ENCODE results near the gene CHAF1A. TPM values are rescaled to one million over a fixed set of nuclear protein-coding genes. Genes with fewer than 3 reads are reported as not detected.

Gene CHAF1A
- total and polyA plus RNA-seq, 5 donors from 2014 or later: 2.6 to 28.9 (median 4.1) TPM

GRCh38 chr19:4406626-4407025 lies 4.2 kb downstream of the CHAF1A start:
- ATAC-seq (ENCODE audit: low read depth in 2 of 2) (no peak), DNase-seq (no peak)
- Mint-ChIP-seq H3K36me3 (peaks cover 14% of the 10 kb centered on the region), H3K4me1 (peaks cover 11 to 29% (median 20%) of the 10 kb centered on the region in 4 donors), H3K4me3 (no peak overlapping the region), H3K27ac (no peak overlapping the region), H3K9me3 (no peaks in the 10 kb centered on the region), H3K27me3 (no peaks in the 10 kb centered on the region)
- peaks cover 14% of the 10 kb centered on the region for H3K4me1 ChIP-seq (ENCODE audit: control insufficient read depth, insufficient read depth, low read length, poor library complexity, severe bottlenecking)
- H3K4me3 ChIP-seq (ENCODE audit: low read depth, low read length): no peak overlapping the region
- peaks cover 10% of the 10 kb centered on the region for H3K36me3 ChIP-seq (ENCODE audit: control insufficient read depth, insufficient read depth, low read length)
- H3K27ac ChIP-seq (ENCODE audit: insufficient read depth, low read length, poor library complexity, severe bottlenecking): no peak overlapping the region
- no peaks in the 10 kb centered on the region for H3K27me3 ChIP-seq (ENCODE audit: control insufficient read depth, insufficient read depth, low read length)
- no peaks in the 10 kb centered on the region for H3K9me3 ChIP-seq (ENCODE audit: control insufficient read depth in 2 of 2, low read length in 2 of 2)

GRCh38 chr19:4409123-4409933 lies 6.9 kb downstream of the CHAF1A start:
- H3K4me3 ChIP-seq (ENCODE audit: low read depth, low read length): no peak overlapping the region
- H3K36me3 ChIP-seq (ENCODE audit: control insufficient read depth, insufficient read depth, low read length): peaks cover 15% of the 10 kb centered on the region
- Mint-ChIP-seq H3K36me3 (peaks cover 18% of the 10 kb centered on the region), H3K9me3 (peaks cover 0 to 1% (median 0%) of the 10 kb centered on the region in 7 donors), H3K27ac (no peak overlapping the region), H3K27me3 (no peaks in the 10 kb centered on the region), H3K4me3 (no peak overlapping the region), H3K4me1 (peaks cover 1 to 6% (median 4%) of the 10 kb centered on the region in 4 donors)
- no peak overlapping the region for H3K27ac ChIP-seq (ENCODE audit: insufficient read depth, low read length, poor library complexity, severe bottlenecking)
- H3K4me1 ChIP-seq (ENCODE audit: control insufficient read depth, insufficient read depth, low read length, poor library complexity, severe bottlenecking): no peaks in the 10 kb centered on the region
- ATAC-seq (ENCODE audit: low read depth in 2 of 2) (no peak), DNase-seq (no peak)
- no peaks in the 10 kb centered on the region for H3K27me3 ChIP-seq (ENCODE audit: control insufficient read depth, insufficient read depth, low read length)
- no peaks in the 10 kb centered on the region for H3K9me3 ChIP-seq (ENCODE audit: control insufficient read depth in 2 of 2, low read length in 2 of 2)

GRCh38 chr19:4413588-4413987 lies 11.1 kb downstream of the CHAF1A start:
- no peak overlapping the region for H3K4me3 Mint-ChIP-seq
- Histone ChIP-seq H3K27me3 (ENCODE audit: control insufficient read depth, insufficient read depth, low read length) (no peaks in the 10 kb centered on the region), H3K4me3 (ENCODE audit: low read depth, low read length) (no peak overlapping the region), H3K27ac (ENCODE audit: insufficient read depth, low read length, poor library complexity, severe bottlenecking) (no peak overlapping the region), H3K36me3 (ENCODE audit: control insufficient read depth, insufficient read depth, low read length) (peaks cover 15% of the 10 kb centered on the region), H3K4me1 (ENCODE audit: control insufficient read depth, insufficient read depth, low read length, poor library complexity, severe bottlenecking) (no peaks in the 10 kb centered on the region), H3K9me3 (ENCODE audit: control insufficient read depth in 2 of 2, low read length in 2 of 2) (no peaks in the 10 kb centered on the region)
- no peak for ATAC-seq (ENCODE audit: low read depth in 2 of 2)
- no peak for DNase-seq
- no peaks in the 10 kb centered on the region for H3K27me3 Mint-ChIP-seq
- H3K4me1 Mint-ChIP-seq: peaks cover 0 to 5% (median 1%) of the 10 kb centered on the region in 4 donors
- H3K27ac Mint-ChIP-seq: no peak overlapping the region
- H3K9me3 Mint-ChIP-seq: peaks cover 0 to 1% (median 0%) of the 10 kb centered on the region in 7 donors
- H3K36me3 Mint-ChIP-seq: peaks cover 15% of the 10 kb centered on the region

GRCh38 chr19:4414144-4414799 lies 11.8 kb downstream of the CHAF1A start:
- no peaks in the 10 kb centered on the region for H3K4me1 ChIP-seq (ENCODE audit: control insufficient read depth, insufficient read depth, low read length, poor library complexity, severe bottlenecking)
- H3K9me3 ChIP-seq (ENCODE audit: control insufficient read depth in 2 of 2, low read length in 2 of 2): no peaks in the 10 kb centered on the region
- peaks cover 15% of the 10 kb centered on the region for H3K36me3 ChIP-seq (ENCODE audit: control insufficient read depth, insufficient read depth, low read length)
- ATAC-seq (ENCODE audit: low read depth in 2 of 2) (no peak), DNase-seq (no peak)
- Mint-ChIP-seq H3K36me3 (peaks cover 12% of the 10 kb centered on the region), H3K27me3 (no peaks in the 10 kb centered on the region), H3K27ac (peak overlapping the region in 1 of 3 donors; percentile 36), H3K9me3 (peaks cover 0 to 1% (median 0%) of the 10 kb centered on the region in 7 donors), H3K4me3 (no peak overlapping the region), H3K4me1 (peaks cover 0 to 5% (median 1%) of the 10 kb centered on the region in 4 donors)
- H3K4me3 ChIP-seq (ENCODE audit: low read depth, low read length): no peak overlapping the region
- no peaks in the 10 kb centered on the region for H3K27me3 ChIP-seq (ENCODE audit: control insufficient read depth, insufficient read depth, low read length)
- H3K27ac ChIP-seq (ENCODE audit: insufficient read depth, low read length, poor library complexity, severe bottlenecking): no peak overlapping the region

- Mint-ChIP-seq H3K4me1 (peaks cover 0 to 5% (median 1%) of the 10 kb centered on the region in 4 donors), H3K9me3 (peaks cover 0 to 1% (median 0%) of the 10 kb centered on the region in 7 donors), H3K27me3 (no peaks in the 10 kb centered on the region), H3K36me3 (peaks cover 13% of the 10 kb centered on the region), H3K4me3 (no peak overlapping the region), H3K27ac (peak overlapping the region in 1 of 3 donors; percentile 25)
- H3K36me3 ChIP-seq (ENCODE audit: control insufficient read depth, insufficient read depth, low read length): peaks cover 11% of the 10 kb centered on the region
- H3K4me3 ChIP-seq (ENCODE audit: low read depth, low read length): no peak overlapping the region
- ATAC-seq (ENCODE audit: low read depth in 2 of 2) (no peak), DNase-seq (no peak)
- no peaks in the 10 kb centered on the region for H3K4me1 ChIP-seq (ENCODE audit: control insufficient read depth, insufficient read depth, low read length, poor library complexity, severe bottlenecking)
- no peaks in the 10 kb centered on the region for H3K27me3 ChIP-seq (ENCODE audit: control insufficient read depth, insufficient read depth, low read length)
- no peak overlapping the region for H3K27ac ChIP-seq (ENCODE audit: insufficient read depth, low read length, poor library complexity, severe bottlenecking)
- H3K9me3 ChIP-seq (ENCODE audit: control insufficient read depth in 2 of 2, low read length in 2 of 2): no peaks in the 10 kb centered on the region
These were observed 12.4 kb downstream of the CHAF1A start for GRCh38 chr19:4414800-4415321.

- DNase-seq: no peak
- Histone ChIP-seq H3K27me3 (ENCODE audit: control insufficient read depth, insufficient read depth, low read length) (no peaks in the 10 kb centered on the region), H3K4me3 (ENCODE audit: low read depth, low read length) (no peak overlapping the region), H3K9me3 (ENCODE audit: control insufficient read depth in 2 of 2, low read length in 2 of 2) (no peaks in the 10 kb centered on the region), H3K27ac (ENCODE audit: insufficient read depth, low read length, poor library complexity, severe bottlenecking) (no peak overlapping the region), H3K36me3 (ENCODE audit: control insufficient read depth, insufficient read depth, low read length) (peaks cover 10% of the 10 kb centered on the region), H3K4me1 (ENCODE audit: control insufficient read depth, insufficient read depth, low read length, poor library complexity, severe bottlenecking) (no peaks in the 10 kb centered on the region)
- peaks cover 15% of the 10 kb centered on the region for H3K36me3 Mint-ChIP-seq
- peaks cover 0 to 5% (median 1%) of the 10 kb centered on the region in 4 donors for H3K4me1 Mint-ChIP-seq
- ATAC-seq (ENCODE audit: low read depth in 2 of 2): no peak
- H3K9me3 Mint-ChIP-seq: peaks cover 0 to 1% (median 0%) of the 10 kb centered on the region in 7 donors
- H3K4me3 Mint-ChIP-seq: no peak overlapping the region
- H3K27ac Mint-ChIP-seq: no peak overlapping the region
- no peaks in the 10 kb centered on the region for H3K27me3 Mint-ChIP-seq
These were observed 12.9 kb downstream of the CHAF1A start for GRCh38 chr19:4415352-4415751.

GRCh38 chr19:4416268-4416667 lies 13.8 kb downstream of the CHAF1A start:
- H3K27ac ChIP-seq (ENCODE audit: insufficient read depth, low read length, poor library complexity, severe bottlenecking): no peak overlapping the region
- no peak for DNase-seq
- peaks cover 15% of the 10 kb centered on the region for H3K36me3 Mint-ChIP-seq
- no peak overlapping the region for H3K4me3 ChIP-seq (ENCODE audit: low read depth, low read length)
- H3K27me3 Mint-ChIP-seq: no peaks in the 10 kb centered on the region
- peaks cover 5% of the 10 kb centered on the region for H3K36me3 ChIP-seq (ENCODE audit: control insufficient read depth, insufficient read depth, low read length)
- no peaks in the 10 kb centered on the region for H3K4me1 ChIP-seq (ENCODE audit: control insufficient read depth, insufficient read depth, low read length, poor library complexity, severe bottlenecking)
- no peaks in the 10 kb centered on the region for H3K27me3 ChIP-seq (ENCODE audit: control insufficient read depth, insufficient read depth, low read length)
- ATAC-seq (ENCODE audit: low read depth in 2 of 2): no peak
- peak overlapping the region in 1 of 3 donors; percentile 71 for H3K27ac Mint-ChIP-seq
- no peaks in the 10 kb centered on the region for H3K9me3 ChIP-seq (ENCODE audit: control insufficient read depth in 2 of 2, low read length in 2 of 2)
- H3K9me3 Mint-ChIP-seq: peaks cover 0 to 1% (median 0%) of the 10 kb centered on the region in 7 donors
- H3K4me1 Mint-ChIP-seq: peaks cover 0 to 5% (median 1%) of the 10 kb centered on the region in 4 donors
- H3K4me3 Mint-ChIP-seq: no peak overlapping the region

Data from CD4-positive, CD25-positive, alpha-beta regulatory T cell (primary cell).